Lower leg skin (tissue), 3 donors: ENCODE measurements around the gene FRY.

Source experiments
- CTCF ChIP-seq, 3 donors: fragments of 450-650 bp; IDR thresholded peaks; one replicate each; pipeline ENCODE4 v1.5.1; 2016; ENCODE audit warnings: antibody characterized with exemption in 3 of 3, mild to moderate bottlenecking in 3 of 3, moderate library complexity in 2 of 3
- POLR2A ChIP-seq, 2 donors: fragments of 450-650 bp; IDR thresholded peaks; one replicate each; pipeline ENCODE4 v1.6.1; 2016 to 2017; ENCODE audit warnings: antibody characterized with exemption in 2 of 2, mild to moderate bottlenecking in 1 of 2, moderate library complexity in 1 of 2

- TF ChIP-seq CTCF (IDR thresholded peaks at IDR 0.05) (no peak), POLR2A (IDR thresholded peaks at IDR 0.05) (no peak)
Measured at GRCh38 chr13:32299893-32300292, 268.3 kb downstream of the FRY start.
